HL-60/S4 (cell line): ENCODE measurements around the gene ARPC2.
"Not testable (repeated sequence)": the region's sequence is repeated elsewhere in the genome, so short reads cannot be mapped to it uniquely, and the experiment has no call there.

Experiments
- in situ Hi-C: fragments of 300-500 bp; cut with MboI; formaldehyde crosslinking; loops from 2 replicates; pipeline ENCODE4 v1.14.3; 2022; ENCODE audit warnings: low sequenced_read_pairs

ARPC2 gene

GRCh38 chr2:218269900-218270720, 53.1 kb downstream of the ARPC2 start, which contains the start of the genes AAMP and PNKD:
Gene AAMP (minus strand): TSS chr2:218270137. CDS start chr2:218270086, 51 bp downstream.
Gene PNKD (plus strand): TSS chr2:218270519. CDS start chr2:218270536, 17 bp downstream.
- in situ Hi-C loops: no loop called here

GRCh38 chr2:218270721-218271486, 53.9 kb downstream of the ARPC2 start:
- in situ Hi-C loops: no loop called here

- in situ Hi-C loops: no loop called here
Measured at GRCh38 chr2:218271487-218271797, 54.5 kb downstream of the ARPC2 start.

- in situ Hi-C loops: no loop called here
Measured at GRCh38 chr2:218271865-218272530, 55.0 kb downstream of the ARPC2 start.

- in situ Hi-C loops: no loop called here
Measured at GRCh38 chr2:218272531-218273212, 55.7 kb downstream of the ARPC2 start.

GRCh38 chr2:218273214-218273907, 56.4 kb downstream of the ARPC2 start:
- in situ Hi-C loops: not testable (repeated sequence)

- in situ Hi-C loops: no loop called here
Measured at GRCh38 chr2:218273908-218274249, 56.9 kb downstream of the ARPC2 start.

GRCh38 chr2:218274586-218274985, 57.6 kb downstream of the ARPC2 start:
- in situ Hi-C loops: no loop called here

- in situ Hi-C loops: loop anchor here (25.0 kb wide), 1 partner anchor 387 kb away; the partner anchor contains the start of genes BCS1L, RNF25, STK36 and ZNF142
Measured at GRCh38 chr2:218275371-218276072, 58.5 kb downstream of the ARPC2 start.

- in situ Hi-C loops: loop anchor here (25.0 kb wide), 1 partner anchor 385 kb away; the partner anchor contains the start of genes BCS1L, RNF25, STK36 and ZNF142
Measured at GRCh38 chr2:218276986-218277755, 60.2 kb downstream of the ARPC2 start.

- in situ Hi-C loops: loop anchor here (25.0 kb wide), 1 partner anchor 384 kb away; the partner anchor contains the start of genes BCS1L, RNF25, STK36 and ZNF142
Measured at GRCh38 chr2:218277921-218278320, 60.9 kb downstream of the ARPC2 start.

GRCh38 chr2:218278531-218279360, 61.8 kb downstream of the ARPC2 start:
- in situ Hi-C loops: loop anchor here (25.0 kb wide), 1 partner anchor 384 kb away; the partner anchor contains the start of genes BCS1L, RNF25, STK36 and ZNF142

GRCh38 chr2:218280260-218280870, 63.4 kb downstream of the ARPC2 start:
- in situ Hi-C loops: loop anchor here (25.0 kb wide), 1 partner anchor 382 kb away; the partner anchor contains the start of genes BCS1L, RNF25, STK36 and ZNF142

- in situ Hi-C loops: loop anchor here (25.0 kb wide), 1 partner anchor 381 kb away; the partner anchor contains the start of genes BCS1L, RNF25, STK36 and ZNF142
Measured at GRCh38 chr2:218281449-218281848, 64.5 kb downstream of the ARPC2 start.

GRCh38 chr2:218282173-218282991, 65.4 kb downstream of the ARPC2 start:
- in situ Hi-C loops: loop anchor here (25.0 kb wide), 1 partner anchor 380 kb away; the partner anchor contains the start of genes BCS1L, RNF25, STK36 and ZNF142
